A549 treated with GW870086 at 1 μM for 4 hours (cell line): Measurements from ENCODE around the gene ANTXR1. TPM values are rescaled to one million over a fixed set of nuclear protein-coding genes. Genes with fewer than 3 reads are reported as not detected.

Source experiments
- total RNA-seq: library from RNA; stranded (reverse); fragments of 200-300 nt; extraction: Qiagen RNA extraction; gene quantifications from 5 replicates; pipeline ENCODE4 v1.2.3, GENCODE V29; 2022; ENCODE audit warnings: low read depth

The ANTXR1 gene
- 99.8 to 143 TPM (median 140 TPM) in 5 replicates for total RNA-seq

DNA sequence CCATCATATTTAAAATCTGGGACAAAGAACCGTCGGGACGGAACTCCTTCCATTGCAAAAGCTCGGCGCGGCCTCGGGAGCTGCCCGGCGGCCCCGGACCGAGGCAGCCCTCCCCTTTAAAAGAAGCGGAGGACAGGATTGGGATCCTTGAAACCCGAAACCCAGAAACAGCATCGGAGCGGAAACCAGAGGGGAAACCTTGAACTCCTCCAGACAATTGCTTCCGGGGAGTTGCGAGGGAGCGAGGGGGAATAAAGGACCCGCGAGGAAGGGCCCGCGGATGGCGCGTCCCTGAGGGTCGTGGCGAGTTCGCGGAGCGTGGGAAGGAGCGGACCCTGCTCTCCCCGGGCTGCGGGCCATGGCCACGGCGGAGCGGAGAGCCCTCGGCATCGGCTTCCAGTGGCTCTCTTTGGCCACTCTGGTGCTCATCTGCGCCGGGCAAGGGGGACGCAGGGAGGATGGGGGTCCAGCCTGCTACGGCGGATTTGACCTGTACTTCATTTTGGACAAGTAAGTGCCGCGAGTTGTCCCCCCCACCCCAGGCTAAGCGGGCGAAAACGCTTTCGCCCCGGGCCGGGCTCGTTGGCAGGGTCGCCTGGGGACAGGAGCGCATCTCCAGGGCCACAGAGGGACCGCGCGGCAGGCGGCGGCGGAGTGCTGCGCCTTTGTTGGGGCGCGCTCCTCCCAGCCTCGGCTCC is at the start of gene ANTXR1:
Gene ANTXR1, plus strand, starts transcription at position 38 of the 698 bp plus-strand sequence. Its CDS starts 321 bp downstream, at position 359.

DNA sequence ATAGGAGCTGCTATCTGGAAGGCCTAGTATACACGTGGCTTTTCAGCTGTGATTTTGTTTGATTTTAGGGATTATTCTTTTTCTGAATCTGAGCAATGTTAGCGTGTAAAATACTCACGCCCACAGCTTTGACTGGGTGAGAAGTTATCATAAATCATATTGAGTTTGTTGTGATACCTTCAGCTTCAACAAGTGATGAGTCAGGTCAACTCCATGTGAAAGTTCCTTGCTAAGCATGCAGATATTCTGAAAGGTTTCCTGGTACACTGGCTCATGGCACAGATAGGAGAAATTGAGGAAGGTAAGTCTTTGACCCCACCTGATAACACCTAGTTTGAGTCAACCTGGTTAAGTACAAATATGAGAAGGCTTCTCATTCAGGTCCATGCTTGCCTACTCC is 38.7 kb upstream of the ANTXR1 start, which contains the start of gene GKN1:
Gene GKN1, plus strand, starts transcription at position 386 of the 400 bp plus-strand sequence. CDS start 42 bp downstream, outside the sequence.

Other genes with a start within 250 kb of the ANTXR1 start
- gene BMP10, start 141.8 kb upstream of the ANTXR1 start, total RNA-seq = not detected in 5 replicates
- 1.7 to 3.5 TPM (median 2.9 TPM) in 5 replicates for gene GKN2, start 60.3 kb upstream of the ANTXR1 start, total RNA-seq
- gene GKN1, start 38.5 kb upstream of the ANTXR1 start, total RNA-seq = 0.56 to 0.72 TPM (median 0.57 TPM) in 4 of 5 replicates, not detected in the other